Astrocyte (in vitro differentiated cells and primary cell): ENCODE results near the gene AK9. TPM values are rescaled to one million over a fixed set of nuclear protein-coding genes. Genes with fewer than 3 reads are reported as not detected.
A peak's percentile ranks its signal among the peaks of the same experiment; 100 is the strongest.

Experiments
- DNase-seq: peaks from one replicate; pipeline ENCODE4 v3.0.0-alpha.2; 2010; ENCODE audit warnings: low read depth
- FAIRE-seq: peaks from 2 replicates; lab custom pipeline; 2011; peaks lifted over from hg19 to GRCh38; lab: Jason Lieb, UNC
- H2AFZ ChIP-seq: 2 replicates; pipeline ENCODE4 v1.6.0; 2012; ENCODE audit warnings: low read depth, low read length, inconsistent platforms
- H3K27ac ChIP-seq: 2 replicates; pipeline ENCODE4 v1.5.1; 2011; ENCODE audit warnings: low read depth, low read length, inconsistent platforms
- H3K27me3 ChIP-seq: 2 replicates; pipeline ENCODE4 v1.6.0; 2011; ENCODE audit warnings: low read length, inconsistent platforms; ENCODE audit not compliant: insufficient read depth
- H3K36me3 ChIP-seq: 2 replicates; pipeline ENCODE4 v1.5.1; 2011; ENCODE audit warnings: low read length, inconsistent platforms; ENCODE audit not compliant: insufficient read depth
- H3K4me1 ChIP-seq: 2 replicates; pipeline ENCODE4 v1.5.1; 2011; ENCODE audit warnings: low read length, inconsistent platforms; ENCODE audit not compliant: insufficient read depth
- H3K4me2 ChIP-seq: 2 replicates; pipeline ENCODE4 v1.6.0; 2012; ENCODE audit warnings: low read length, inconsistent platforms
- H3K4me3 ChIP-seq: 2 replicates; pipeline ENCODE4 v1.5.1; 2011; ENCODE audit warnings: low read depth, mild to moderate bottlenecking, low read length, inconsistent platforms; ENCODE audit not compliant: insufficient read depth
- H3K79me2 ChIP-seq: 2 replicates; pipeline ENCODE4 v1.6.0; 2012; ENCODE audit warnings: mild to moderate bottlenecking, low read length, inconsistent platforms; ENCODE audit not compliant: insufficient read depth
- H3K9ac ChIP-seq: 2 replicates; pipeline ENCODE4 v1.6.0; 2012; ENCODE audit warnings: mild to moderate bottlenecking, low read length, inconsistent platforms
- H3K9me3 ChIP-seq: 2 replicates; pipeline ENCODE4 v1.5.1; 2012; ENCODE audit warnings: low read depth, mild to moderate bottlenecking, low read length, inconsistent platforms; ENCODE audit not compliant: insufficient read depth
- H4K20me1 ChIP-seq: 2 replicates; pipeline ENCODE4 v1.6.0; 2012; ENCODE audit warnings: low read length, inconsistent platforms; ENCODE audit not compliant: insufficient read depth
- H3K27ac Mint-ChIP-seq: one replicate; pipeline ENCODE4 v1.8.0; 2021; ENCODE audit warnings: mild to moderate bottlenecking, mixed read lengths; ENCODE audit not compliant: unreplicated experiment
- H3K27me3 Mint-ChIP-seq: one replicate; pipeline ENCODE4 v1.8.0; 2021; ENCODE audit warnings: low read depth, mixed read lengths; ENCODE audit not compliant: unreplicated experiment
- H3K36me3 Mint-ChIP-seq: one replicate; pipeline ENCODE4 v1.8.0; 2021; ENCODE audit warnings: low read depth, mixed read lengths; ENCODE audit not compliant: unreplicated experiment
- H3K4me1 Mint-ChIP-seq: one replicate; pipeline ENCODE4 v1.8.0; 2021; ENCODE audit warnings: low read depth, mixed read lengths; ENCODE audit not compliant: unreplicated experiment
- H3K4me3 Mint-ChIP-seq: one replicate; pipeline ENCODE4 v1.8.0; 2021; ENCODE audit warnings: mild to moderate bottlenecking, moderate library complexity, mixed read lengths; ENCODE audit not compliant: unreplicated experiment
- H3K9me3 Mint-ChIP-seq: one replicate; pipeline ENCODE4 v1.8.0; 2021; ENCODE audit warnings: mild to moderate bottlenecking, mixed read lengths; ENCODE audit not compliant: unreplicated experiment
- EZH2 ChIP-seq: IDR thresholded peaks from 2 replicates; pipeline ENCODE4 v1.6.1; 2012; ENCODE audit warnings: mild to moderate bottlenecking, low read length, inconsistent platforms; ENCODE audit not compliant: insufficient read depth
- total RNA-seq: library from RNA; stranded (reverse); gene quantifications from 2 replicates; pipeline ENCODE4 v1.2.1, GENCODE V29; 2021
- TF ChIP-seq, protein P1 (sequence below): IDR thresholded peaks from 2 replicates; pipeline ENCODE4 v1.5.1; 2011; ENCODE audit warnings: low read depth, mild to moderate bottlenecking, inconsistent platforms, low read length, moderate library complexity; ENCODE audit not compliant: insufficient read depth

The AK9 gene
- total RNA-seq, 1 donor from 2014 or later, result 3.4 TPM

DNA sequence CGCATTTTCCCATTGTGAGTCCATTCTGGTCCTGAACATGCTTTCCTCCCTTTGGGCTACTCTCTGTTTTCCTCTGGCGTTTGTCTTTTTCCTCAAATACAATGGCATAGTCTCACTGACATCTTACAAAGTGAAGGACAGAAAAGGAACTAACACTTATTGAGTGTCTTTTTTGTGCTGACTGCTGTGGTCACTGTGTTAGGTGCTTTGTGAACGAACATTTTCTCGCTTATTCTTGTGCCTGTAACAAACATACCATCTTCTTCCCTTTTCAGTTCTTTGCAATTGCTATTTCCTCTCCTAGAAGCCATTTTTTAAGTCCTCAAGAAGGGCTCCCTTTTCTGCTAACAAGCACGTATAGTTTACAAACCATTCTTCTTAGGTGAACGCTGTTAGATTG is 15.5 kb upstream of the AK9 start:
- no peaks in the 10 kb centered on the region for H3K9me3 ChIP-seq
- H3K4me2 ChIP-seq, result no peak overlapping the region
- no peak overlapping the region for H3K27ac ChIP-seq
- H3K27me3 ChIP-seq, result no peaks in the 10 kb centered on the region
- Mint-ChIP-seq H3K4me1 (no peaks in the 10 kb centered on the region), H3K27ac (no peak overlapping the region), H3K9me3 (peaks cover 3% of the 10 kb centered on the region), H3K4me3 (no peak overlapping the region), H3K36me3 (no peaks in the 10 kb centered on the region), H3K27me3 (no peaks in the 10 kb centered on the region)
- no peak overlapping the region for H2AFZ ChIP-seq
- H3K4me1 ChIP-seq, result no peaks in the 10 kb centered on the region
- FAIRE-seq (no peak), DNase-seq (no peak)
- no peaks in the 10 kb centered on the region for H4K20me1 ChIP-seq
- no peaks in the 10 kb centered on the region for H3K36me3 ChIP-seq
- H3K9ac ChIP-seq, result no peak overlapping the region
- TF ChIP-seq, protein P1, sequence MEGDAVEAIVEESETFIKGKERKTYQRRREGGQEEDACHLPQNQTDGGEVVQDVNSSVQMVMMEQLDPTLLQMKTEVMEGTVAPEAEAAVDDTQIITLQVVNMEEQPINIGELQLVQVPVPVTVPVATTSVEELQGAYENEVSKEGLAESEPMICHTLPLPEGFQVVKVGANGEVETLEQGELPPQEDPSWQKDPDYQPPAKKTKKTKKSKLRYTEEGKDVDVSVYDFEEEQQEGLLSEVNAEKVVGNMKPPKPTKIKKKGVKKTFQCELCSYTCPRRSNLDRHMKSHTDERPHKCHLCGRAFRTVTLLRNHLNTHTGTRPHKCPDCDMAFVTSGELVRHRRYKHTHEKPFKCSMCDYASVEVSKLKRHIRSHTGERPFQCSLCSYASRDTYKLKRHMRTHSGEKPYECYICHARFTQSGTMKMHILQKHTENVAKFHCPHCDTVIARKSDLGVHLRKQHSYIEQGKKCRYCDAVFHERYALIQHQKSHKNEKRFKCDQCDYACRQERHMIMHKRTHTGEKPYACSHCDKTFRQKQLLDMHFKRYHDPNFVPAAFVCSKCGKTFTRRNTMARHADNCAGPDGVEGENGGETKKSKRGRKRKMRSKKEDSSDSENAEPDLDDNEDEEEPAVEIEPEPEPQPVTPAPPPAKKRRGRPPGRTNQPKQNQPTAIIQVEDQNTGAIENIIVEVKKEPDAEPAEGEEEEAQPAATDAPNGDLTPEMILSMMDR, result no peak
- no peak for TF ChIP-seq EZH2
- H3K79me2 ChIP-seq, result no peaks in the 10 kb centered on the region
- H3K4me3 ChIP-seq, result no peak overlapping the region

GRCh38 chr6:109705258-109705657 is 14.3 kb upstream of the AK9 start:
- Mint-ChIP-seq H3K27ac (no peak overlapping the region), H3K36me3 (no peaks in the 10 kb centered on the region), H3K27me3 (no peaks in the 10 kb centered on the region), H3K4me3 (no peak overlapping the region), H3K9me3 (peaks cover 3% of the 10 kb centered on the region), H3K4me1 (no peaks in the 10 kb centered on the region)
- H3K9ac ChIP-seq, result no peak overlapping the region
- no peaks in the 10 kb centered on the region for H3K79me2 ChIP-seq
- no peaks in the 10 kb centered on the region for H3K36me3 ChIP-seq
- FAIRE-seq (peak; percentile 95), DNase-seq (peak; percentile 64)
- H3K27me3 ChIP-seq, result no peaks in the 10 kb centered on the region
- no peaks in the 10 kb centered on the region for H3K4me1 ChIP-seq
- no peak for TF ChIP-seq EZH2
- TF ChIP-seq, protein P1, result peak; percentile 100
- no peak overlapping the region for H2AFZ ChIP-seq
- H4K20me1 ChIP-seq, result no peaks in the 10 kb centered on the region
- no peak overlapping the region for H3K4me3 ChIP-seq
- H3K27ac ChIP-seq, result no peak overlapping the region
- no peak overlapping the region for H3K4me2 ChIP-seq
- H3K9me3 ChIP-seq, result no peaks in the 10 kb centered on the region

DNA sequence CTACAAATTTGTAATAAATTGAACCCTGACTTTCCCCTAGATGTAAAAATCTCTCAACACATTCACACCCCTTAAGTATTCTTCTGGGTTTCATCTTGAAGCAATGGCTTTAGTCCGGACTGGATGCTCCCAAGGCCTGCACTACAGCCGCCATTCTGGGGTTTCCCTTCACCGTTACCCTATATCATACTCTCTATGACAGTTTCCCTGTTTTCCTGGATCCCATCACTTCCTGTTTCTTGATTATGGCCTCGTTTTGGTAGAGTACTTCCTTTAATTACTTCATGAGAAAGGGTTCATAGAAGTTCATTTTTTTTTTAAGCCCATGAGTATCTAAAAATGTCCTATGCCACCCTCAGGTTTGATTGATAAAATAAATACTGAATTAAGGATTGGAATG is 11.8 kb upstream of the AK9 start:
- Histone ChIP-seq H2AFZ (no peak overlapping the region), H3K27ac (no peak overlapping the region), H3K36me3 (no peaks in the 10 kb centered on the region), H3K4me1 (no peaks in the 10 kb centered on the region), H3K79me2 (no peaks in the 10 kb centered on the region), H3K9ac (no peak overlapping the region), H3K4me3 (no peak overlapping the region), H3K27me3 (no peaks in the 10 kb centered on the region), H3K9me3 (no peaks in the 10 kb centered on the region), H4K20me1 (no peaks in the 10 kb centered on the region), H3K4me2 (no peak overlapping the region)
- DNase-seq, result no peak
- no peak overlapping the region for H3K27ac Mint-ChIP-seq
- TF ChIP-seq, protein P1, result no peak
- no peak for TF ChIP-seq EZH2
- H3K27me3 Mint-ChIP-seq, result no peaks in the 10 kb centered on the region
- no peaks in the 10 kb centered on the region for H3K4me1 Mint-ChIP-seq
- no peaks in the 10 kb centered on the region for H3K9me3 Mint-ChIP-seq
- no peak for FAIRE-seq
- no peak overlapping the region for H3K4me3 Mint-ChIP-seq
- H3K36me3 Mint-ChIP-seq, result no peaks in the 10 kb centered on the region
